Measurements from ENCODE around the gene GALNT2. TPM values are rescaled to one million over a fixed set of nuclear protein-coding genes. Genes with fewer than 3 reads are reported as not detected.

Gene GALNT2
- total and polyA plus RNA-seq, 2 of the 13 experiments (the other 11 are each of a cell fraction or from before 2014, with no cell fraction given) = 39.3 to 39.6 TPM

DNA sequence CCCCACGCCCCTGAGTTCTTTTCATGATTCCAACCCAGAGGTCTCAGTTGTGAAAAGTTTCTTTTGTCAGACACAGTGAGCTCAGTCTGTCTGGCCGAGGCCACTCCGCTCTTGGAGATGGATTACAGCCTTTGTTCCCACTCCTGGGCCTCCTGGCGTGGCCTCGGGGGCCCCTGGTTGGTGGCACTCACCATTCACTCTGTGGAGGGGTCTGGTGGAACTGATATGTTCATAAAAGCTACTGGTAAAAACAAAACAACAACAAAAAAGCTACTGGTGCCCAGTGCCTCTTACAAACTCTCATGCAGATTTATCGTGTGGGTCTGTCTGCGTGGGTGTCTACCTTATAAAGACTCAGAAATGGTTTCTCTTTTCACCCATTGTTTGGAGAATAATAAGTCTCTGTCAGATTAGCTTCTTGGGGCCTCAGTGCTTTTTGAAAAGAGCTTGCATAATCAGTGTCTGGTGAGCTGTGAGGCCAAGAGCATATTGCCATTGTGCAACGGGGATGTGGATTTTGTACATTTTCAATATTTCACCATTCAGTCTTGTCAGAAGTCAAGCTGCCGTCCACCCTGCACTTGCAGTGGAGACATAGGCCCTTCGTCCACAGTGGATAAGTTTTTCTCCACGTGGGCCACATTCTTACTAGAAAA lies 86.7 kb downstream of the GALNT2 start (continued):
- TF ChIP-seq, protein P1, sequence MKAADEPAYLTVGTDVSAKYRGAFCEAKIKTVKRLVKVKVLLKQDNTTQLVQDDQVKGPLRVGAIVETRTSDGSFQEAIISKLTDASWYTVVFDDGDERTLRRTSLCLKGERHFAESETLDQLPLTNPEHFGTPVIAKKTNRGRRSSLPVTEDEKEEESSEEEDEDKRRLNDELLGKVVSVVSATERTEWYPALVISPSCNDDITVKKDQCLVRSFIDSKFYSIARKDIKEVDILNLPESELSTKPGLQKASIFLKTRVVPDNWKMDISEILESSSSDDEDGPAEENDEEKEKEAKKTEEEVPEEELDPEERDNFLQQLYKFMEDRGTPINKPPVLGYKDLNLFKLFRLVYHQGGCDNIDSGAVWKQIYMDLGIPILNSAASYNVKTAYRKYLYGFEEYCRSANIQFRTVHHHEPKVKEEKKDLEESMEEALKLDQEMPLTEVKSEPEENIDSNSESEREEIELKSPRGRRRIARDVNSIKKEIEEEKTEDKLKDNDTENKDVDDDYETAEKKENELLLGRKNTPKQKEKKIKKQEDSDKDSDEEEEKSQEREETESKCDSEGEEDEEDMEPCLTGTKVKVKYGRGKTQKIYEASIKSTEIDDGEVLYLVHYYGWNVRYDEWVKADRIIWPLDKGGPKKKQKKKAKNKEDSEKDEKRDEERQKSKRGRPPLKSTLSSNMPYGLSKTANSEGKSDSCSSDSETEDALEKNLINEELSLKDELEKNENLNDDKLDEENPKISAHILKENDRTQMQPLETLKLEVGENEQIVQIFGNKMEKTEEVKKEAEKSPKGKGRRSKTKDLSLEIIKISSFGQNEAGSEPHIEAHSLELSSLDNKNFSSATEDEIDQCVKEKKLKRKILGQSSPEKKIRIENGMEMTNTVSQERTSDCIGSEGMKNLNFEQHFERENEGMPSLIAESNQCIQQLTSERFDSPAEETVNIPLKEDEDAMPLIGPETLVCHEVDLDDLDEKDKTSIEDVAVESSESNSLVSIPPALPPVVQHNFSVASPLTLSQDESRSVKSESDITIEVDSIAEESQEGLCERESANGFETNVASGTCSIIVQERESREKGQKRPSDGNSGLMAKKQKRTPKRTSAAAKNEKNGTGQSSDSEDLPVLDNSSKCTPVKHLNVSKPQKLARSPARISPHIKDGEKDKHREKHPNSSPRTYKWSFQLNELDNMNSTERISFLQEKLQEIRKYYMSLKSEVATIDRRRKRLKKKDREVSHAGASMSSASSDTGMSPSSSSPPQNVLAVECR (CRISPR knock-in tag; IDR thresholded peaks at IDR 0.05; ENCODE audit: borderline replicate concordance) = peak; percentile 30; the same call in 1 of the 2 replicates
- no peak for TF ChIP-seq PAWR (CRISPR knock-in tag; IDR thresholded peaks at IDR 0.05; ENCODE audit: borderline replicate concordance)
- TF ChIP-seq, protein P2, sequence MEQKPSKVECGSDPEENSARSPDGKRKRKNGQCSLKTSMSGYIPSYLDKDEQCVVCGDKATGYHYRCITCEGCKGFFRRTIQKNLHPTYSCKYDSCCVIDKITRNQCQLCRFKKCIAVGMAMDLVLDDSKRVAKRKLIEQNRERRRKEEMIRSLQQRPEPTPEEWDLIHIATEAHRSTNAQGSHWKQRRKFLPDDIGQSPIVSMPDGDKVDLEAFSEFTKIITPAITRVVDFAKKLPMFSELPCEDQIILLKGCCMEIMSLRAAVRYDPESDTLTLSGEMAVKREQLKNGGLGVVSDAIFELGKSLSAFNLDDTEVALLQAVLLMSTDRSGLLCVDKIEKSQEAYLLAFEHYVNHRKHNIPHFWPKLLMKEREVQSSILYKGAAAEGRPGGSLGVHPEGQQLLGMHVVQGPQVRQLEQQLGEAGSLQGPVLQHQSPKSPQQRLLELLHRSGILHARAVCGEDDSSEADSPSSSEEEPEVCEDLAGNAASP (CRISPR knock-in tag; IDR thresholded peaks at IDR 0.05; ENCODE audit: borderline replicate concordance) = peak; percentile 55; the same call in 1 of the 2 replicates
- TF ChIP-seq WIZ (CRISPR knock-in tag; IDR thresholded peaks at IDR 0.05) = no peak
- no peak for TF ChIP-seq MATR3 (CRISPR knock-in tag; IDR thresholded peaks at IDR 0.05)
- TF ChIP-seq, protein P3, sequence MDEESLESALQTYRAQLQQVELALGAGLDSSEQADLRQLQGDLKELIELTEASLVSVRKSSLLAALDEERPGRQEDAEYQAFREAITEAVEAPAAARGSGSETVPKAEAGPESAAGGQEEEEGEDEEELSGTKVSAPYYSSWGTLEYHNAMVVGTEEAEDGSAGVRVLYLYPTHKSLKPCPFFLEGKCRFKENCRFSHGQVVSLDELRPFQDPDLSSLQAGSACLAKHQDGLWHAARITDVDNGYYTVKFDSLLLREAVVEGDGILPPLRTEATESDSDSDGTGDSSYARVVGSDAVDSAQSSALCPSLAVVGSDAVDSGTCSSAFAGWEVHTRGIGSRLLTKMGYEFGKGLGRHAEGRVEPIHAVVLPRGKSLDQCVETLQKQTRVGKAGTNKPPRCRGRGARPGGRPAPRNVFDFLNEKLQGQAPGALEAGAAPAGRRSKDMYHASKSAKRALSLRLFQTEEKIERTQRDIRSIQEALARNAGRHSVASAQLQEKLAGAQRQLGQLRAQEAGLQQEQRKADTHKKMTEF (CRISPR knock-in tag; IDR thresholded peaks at IDR 0.05) = peak; percentile 59; the same call in 1 of the 2 replicates
- no peak for TF ChIP-seq CC2D1A (CRISPR knock-in tag; IDR thresholded peaks at IDR 0.05)
- peak; percentile 41; the same call in 1 of the 2 replicates for TF ChIP-seq ZFX (CRISPR knock-in tag; IDR thresholded peaks at IDR 0.05; ENCODE audit: low read depth)
- TF ChIP-seq SMAD3 (CRISPR knock-in tag; IDR thresholded peaks at IDR 0.05) = peak; percentile 60; the same call in 1 of the 2 replicates
- peak; percentile 50; the same call in 1 of the 2 replicates for TF ChIP-seq KMT2A (CRISPR knock-in tag; IDR thresholded peaks at IDR 0.05)
- TF ChIP-seq NR2C2 (CRISPR knock-in tag; IDR thresholded peaks at IDR 0.05; ENCODE audit: borderline replicate concordance) = 0 out of 2 replicates have a peak, but pooled peaks have one; percentile 36
- TF ChIP-seq, protein P4, sequence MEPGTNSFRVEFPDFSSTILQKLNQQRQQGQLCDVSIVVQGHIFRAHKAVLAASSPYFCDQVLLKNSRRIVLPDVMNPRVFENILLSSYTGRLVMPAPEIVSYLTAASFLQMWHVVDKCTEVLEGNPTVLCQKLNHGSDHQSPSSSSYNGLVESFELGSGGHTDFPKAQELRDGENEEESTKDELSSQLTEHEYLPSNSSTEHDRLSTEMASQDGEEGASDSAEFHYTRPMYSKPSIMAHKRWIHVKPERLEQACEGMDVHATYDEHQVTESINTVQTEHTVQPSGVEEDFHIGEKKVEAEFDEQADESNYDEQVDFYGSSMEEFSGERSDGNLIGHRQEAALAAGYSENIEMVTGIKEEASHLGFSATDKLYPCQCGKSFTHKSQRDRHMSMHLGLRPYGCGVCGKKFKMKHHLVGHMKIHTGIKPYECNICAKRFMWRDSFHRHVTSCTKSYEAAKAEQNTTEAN (CRISPR knock-in tag; conservative IDR thresholded peaks at IDR 0.05) = 0 out of 2 replicates have a peak, but pooled peaks have one; percentile 55
- TF ChIP-seq ZKSCAN8 (CRISPR knock-in tag; IDR thresholded peaks at IDR 0.05; ENCODE audit: borderline replicate concordance) = no peak
- TF ChIP-seq, protein P5, sequence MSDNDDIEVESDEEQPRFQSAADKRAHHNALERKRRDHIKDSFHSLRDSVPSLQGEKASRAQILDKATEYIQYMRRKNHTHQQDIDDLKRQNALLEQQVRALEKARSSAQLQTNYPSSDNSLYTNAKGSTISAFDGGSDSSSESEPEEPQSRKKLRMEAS (IDR thresholded peaks at IDR 0.05) = peak; percentile 55; the same call in 1 of the 2 replicates
- 0 out of 2 replicates have a peak, but pooled peaks have one; percentile 38 for TF ChIP-seq ZNF670 (CRISPR knock-in tag; IDR thresholded peaks at IDR 0.05; ENCODE audit: borderline replicate concordance)
- 0 out of 2 replicates have a peak, but pooled peaks have one; percentile 36 for TF ChIP-seq KDM3A (CRISPR knock-in tag; IDR thresholded peaks at IDR 0.05; ENCODE audit: low read depth)
- TF ChIP-seq, protein P6, sequence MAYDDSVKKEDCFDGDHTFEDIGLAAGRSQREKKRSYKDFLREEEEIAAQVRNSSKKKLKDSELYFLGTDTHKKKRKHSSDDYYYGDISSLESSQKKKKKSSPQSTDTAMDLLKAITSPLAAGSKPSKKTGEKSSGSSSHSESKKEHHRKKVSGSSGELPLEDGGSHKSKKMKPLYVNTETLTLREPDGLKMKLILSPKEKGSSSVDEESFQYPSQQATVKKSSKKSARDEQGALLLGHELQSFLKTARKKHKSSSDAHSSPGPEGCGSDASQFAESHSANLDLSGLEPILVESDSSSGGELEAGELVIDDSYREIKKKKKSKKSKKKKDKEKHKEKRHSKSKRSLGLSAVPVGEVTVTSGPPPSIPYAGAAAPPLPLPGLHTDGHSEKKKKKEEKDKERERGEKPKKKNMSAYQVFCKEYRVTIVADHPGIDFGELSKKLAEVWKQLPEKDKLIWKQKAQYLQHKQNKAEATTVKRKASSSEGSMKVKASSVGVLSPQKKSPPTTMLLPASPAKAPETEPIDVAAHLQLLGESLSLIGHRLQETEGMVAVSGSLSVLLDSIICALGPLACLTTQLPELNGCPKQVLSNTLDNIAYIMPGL (CRISPR knock-in tag; IDR thresholded peaks at IDR 0.05; ENCODE audit: borderline replicate concordance in 1 of 2, low read depth in 1 of 2) = peak in 1 of 2 experiments; percentile 48; a peak in 1 of 4 replicates

Data from HepG2 (cell line).